ENCODE data around the gene PAQR5. TPM values are rescaled to one million over a fixed set of nuclear protein-coding genes. Genes with fewer than 3 reads are reported as not detected.

The PAQR5 gene
- total RNA-seq, 2 donors from 2014 or later, result 0.74 to 5.0 TPM

- Histone ChIP-seq H3K36me3 (no peaks in the 10 kb centered on the region), H3K27me3 (no peaks in the 10 kb centered on the region), H3K9me3 (no peaks in the 10 kb centered on the region), H3K27ac (no peak overlapping the region), H3K4me1 (no peaks in the 10 kb centered on the region), H3K4me3 (no peak overlapping the region)
- DNase-seq (ENCODE audit: low spot score), result no peak
- TF ChIP-seq, protein P1, sequence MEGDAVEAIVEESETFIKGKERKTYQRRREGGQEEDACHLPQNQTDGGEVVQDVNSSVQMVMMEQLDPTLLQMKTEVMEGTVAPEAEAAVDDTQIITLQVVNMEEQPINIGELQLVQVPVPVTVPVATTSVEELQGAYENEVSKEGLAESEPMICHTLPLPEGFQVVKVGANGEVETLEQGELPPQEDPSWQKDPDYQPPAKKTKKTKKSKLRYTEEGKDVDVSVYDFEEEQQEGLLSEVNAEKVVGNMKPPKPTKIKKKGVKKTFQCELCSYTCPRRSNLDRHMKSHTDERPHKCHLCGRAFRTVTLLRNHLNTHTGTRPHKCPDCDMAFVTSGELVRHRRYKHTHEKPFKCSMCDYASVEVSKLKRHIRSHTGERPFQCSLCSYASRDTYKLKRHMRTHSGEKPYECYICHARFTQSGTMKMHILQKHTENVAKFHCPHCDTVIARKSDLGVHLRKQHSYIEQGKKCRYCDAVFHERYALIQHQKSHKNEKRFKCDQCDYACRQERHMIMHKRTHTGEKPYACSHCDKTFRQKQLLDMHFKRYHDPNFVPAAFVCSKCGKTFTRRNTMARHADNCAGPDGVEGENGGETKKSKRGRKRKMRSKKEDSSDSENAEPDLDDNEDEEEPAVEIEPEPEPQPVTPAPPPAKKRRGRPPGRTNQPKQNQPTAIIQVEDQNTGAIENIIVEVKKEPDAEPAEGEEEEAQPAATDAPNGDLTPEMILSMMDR (IDR thresholded peaks at IDR 0.05), result no peak
Measured at GRCh38 chr15:69343133-69343532, 44.4 kb downstream of the PAQR5 start.

DNA sequence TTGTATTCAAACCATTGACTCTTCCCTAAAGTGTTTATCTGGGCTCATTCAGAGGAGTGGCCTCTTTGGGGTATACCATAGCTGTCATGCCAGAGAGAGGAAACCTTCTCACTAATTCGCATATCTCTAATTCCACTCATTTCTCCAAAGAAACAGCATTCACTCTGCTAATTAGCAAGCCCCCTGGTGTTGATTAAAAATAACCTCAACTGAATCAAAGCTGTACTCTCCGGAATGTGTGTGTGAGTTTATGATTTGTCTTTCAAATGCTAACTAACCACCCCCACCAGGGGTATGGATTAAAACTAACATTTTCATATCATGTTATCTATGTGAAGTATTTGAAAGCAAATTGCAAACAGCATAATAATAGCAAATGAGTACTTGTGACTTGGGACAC lies 45.5 kb downstream of the PAQR5 start:
- TF ChIP-seq, protein P1 (IDR thresholded peaks at IDR 0.05), result no peak
- no peak for DNase-seq (ENCODE audit: low spot score)
- H3K4me1 ChIP-seq, result no peaks in the 10 kb centered on the region
- H3K27me3 ChIP-seq, result no peaks in the 10 kb centered on the region
- H3K4me3 ChIP-seq, result no peak overlapping the region
- no peaks in the 10 kb centered on the region for H3K36me3 ChIP-seq
- H3K27ac ChIP-seq, result no peak overlapping the region
- no peaks in the 10 kb centered on the region for H3K9me3 ChIP-seq

- H3K9me3 ChIP-seq, result no peaks in the 10 kb centered on the region
- no peak overlapping the region for H3K4me3 ChIP-seq
- no peaks in the 10 kb centered on the region for H3K36me3 ChIP-seq
Measured at GRCh38 chr15:69346112-69346511, 47.4 kb downstream of the PAQR5 start.

GRCh38 chr15:69351333-69351732 lies 52.6 kb downstream of the PAQR5 start:
- Histone ChIP-seq H3K4me1 (no peaks in the 10 kb centered on the region), H3K27me3 (no peaks in the 10 kb centered on the region), H3K9me3 (no peaks in the 10 kb centered on the region), H3K4me3 (no peak overlapping the region), H3K27ac (no peak overlapping the region), H3K36me3 (no peaks in the 10 kb centered on the region)
- TF ChIP-seq, protein P1 (IDR thresholded peaks at IDR 0.05), result no peak
- DNase-seq (ENCODE audit: low spot score), result no peak

More at GRCh38 chr15:69346112-69346511, 47.4 kb downstream of the PAQR5 start:
- DNase-seq (ENCODE audit: low spot score), result no peak
- no peaks in the 10 kb centered on the region for H3K27me3 ChIP-seq
- TF ChIP-seq, protein P1 (IDR thresholded peaks at IDR 0.05), result no peak
- H3K4me1 ChIP-seq, result no peaks in the 10 kb centered on the region
- no peak overlapping the region for H3K27ac ChIP-seq

GRCh38 chr15:69351884-69352283 lies 53.2 kb downstream of the PAQR5 start:
- no peak for DNase-seq (ENCODE audit: low spot score)
- Histone ChIP-seq H3K4me3 (no peak overlapping the region), H3K27ac (no peak overlapping the region), H3K36me3 (no peaks in the 10 kb centered on the region), H3K27me3 (no peaks in the 10 kb centered on the region), H3K9me3 (no peaks in the 10 kb centered on the region), H3K4me1 (no peaks in the 10 kb centered on the region)
- TF ChIP-seq, protein P1 (IDR thresholded peaks at IDR 0.05), result no peak

All from right atrium auricular region (tissue), 2 donors.